Hepatic stellate cell (primary cell): Measurements from ENCODE around the gene TBC1D2B.
"Not testable (repeated sequence)": the region's sequence is repeated elsewhere in the genome, so short reads cannot be mapped to it uniquely, and the experiment has no call there.

Experiments used
- DNase-seq: peaks from one replicate; pipeline ENCODE4 v3.0.0; 2011; ENCODE audit warnings: low spot score

The TBC1D2B gene

GRCh38 chr15:77986891-77987764 is 90.4 kb downstream of the TBC1D2B start:
- no peak for DNase-seq

GRCh38 chr15:77985931-77986480 is 91.5 kb downstream of the TBC1D2B start:
- DNase-seq = no peak

GRCh38 chr15:77985031-77985930 is 92.2 kb downstream of the TBC1D2B start:
- DNase-seq = no peak

GRCh38 chr15:77984446-77984861 is 93.1 kb downstream of the TBC1D2B start:
- DNase-seq = no peak

GRCh38 chr15:77983708-77984445 is 93.6 kb downstream of the TBC1D2B start:
- DNase-seq = no peak

GRCh38 chr15:77983091-77983707 is 94.3 kb downstream of the TBC1D2B start:
- DNase-seq = no peak

- no peak for DNase-seq
Measured at GRCh38 chr15:77982127-77982490, 95.4 kb downstream of the TBC1D2B start.

- DNase-seq = no peak
Measured at GRCh38 chr15:77981281-77982126, 96.0 kb downstream of the TBC1D2B start.

- DNase-seq = not testable (repeated sequence)
Measured at GRCh38 chr15:77980674-77981073, 96.8 kb downstream of the TBC1D2B start.

GRCh38 chr15:77980098-77980497 is 97.4 kb downstream of the TBC1D2B start:
- DNase-seq = no peak

GRCh38 chr15:77979157-77979556 is 98.4 kb downstream of the TBC1D2B start:
- DNase-seq = not testable (repeated sequence)

- DNase-seq = not testable (repeated sequence)
Measured at GRCh38 chr15:77978759-77979145, 98.8 kb downstream of the TBC1D2B start.

- not testable (repeated sequence) for DNase-seq
Measured at GRCh38 chr15:77977903-77978758, 99.4 kb downstream of the TBC1D2B start.

GRCh38 chr15:77976760-77977525 is 100.6 kb downstream of the TBC1D2B start:
- DNase-seq = not testable (repeated sequence)

- DNase-seq = not testable (repeated sequence)
Measured at GRCh38 chr15:77976095-77976450, 101.4 kb downstream of the TBC1D2B start.

GRCh38 chr15:77975332-77976094 is 102.0 kb downstream of the TBC1D2B start:
- DNase-seq = no peak

GRCh38 chr15:77974416-77975331 is 102.8 kb downstream of the TBC1D2B start:
- DNase-seq = no peak
